PC-3 (cell line): ENCODE results near the gene NOSIP.

Experiments
- EZH2 ChIP-seq: fragments of 300-600 bp; sonication (generic); IDR thresholded peaks from one replicate; pipeline ENCODE4 v1.6.1; 2017; ENCODE audit warnings: antibody characterized with exemption, mild to moderate bottlenecking, low read length; ENCODE audit not compliant: unreplicated experiment
- EZH2phosphoT487 ChIP-seq: fragments of 300-600 bp; sonication (generic); IDR thresholded peaks from 2 replicates; pipeline ENCODE4 v1.6.1; 2018; ENCODE audit warnings: mild to moderate bottlenecking, antibody characterized with exemption, low read length, borderline replicate concordance
- TF ChIP-seq, protein P1 (sequence below): fragments of 300-600 bp; sonication (generic); conservative IDR thresholded peaks from 2 replicates; pipeline ENCODE4 v1.5.1; 2017; ENCODE audit warnings: antibody characterized with exemption, low read depth, mild to moderate bottlenecking, low read length

DNA sequence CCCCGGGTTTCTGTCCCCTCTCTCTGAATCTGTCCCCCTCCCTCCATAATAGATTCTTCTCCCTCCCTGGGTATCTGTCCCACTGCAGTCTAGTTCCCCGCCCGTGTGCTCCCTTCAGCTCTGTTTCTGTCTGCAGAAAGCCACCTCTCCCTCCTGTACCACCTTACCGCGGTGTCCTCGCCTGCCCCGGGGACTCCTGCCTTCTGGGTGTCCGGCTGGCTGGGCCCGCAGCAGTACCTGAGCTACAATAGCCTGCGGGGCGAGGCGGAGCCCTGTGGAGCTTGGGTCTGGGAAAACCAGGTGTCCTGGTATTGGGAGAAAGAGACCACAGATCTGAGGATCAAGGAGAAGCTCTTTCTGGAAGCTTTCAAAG lies 66.6 kb downstream of the NOSIP start:
- TF ChIP-seq, protein P1, sequence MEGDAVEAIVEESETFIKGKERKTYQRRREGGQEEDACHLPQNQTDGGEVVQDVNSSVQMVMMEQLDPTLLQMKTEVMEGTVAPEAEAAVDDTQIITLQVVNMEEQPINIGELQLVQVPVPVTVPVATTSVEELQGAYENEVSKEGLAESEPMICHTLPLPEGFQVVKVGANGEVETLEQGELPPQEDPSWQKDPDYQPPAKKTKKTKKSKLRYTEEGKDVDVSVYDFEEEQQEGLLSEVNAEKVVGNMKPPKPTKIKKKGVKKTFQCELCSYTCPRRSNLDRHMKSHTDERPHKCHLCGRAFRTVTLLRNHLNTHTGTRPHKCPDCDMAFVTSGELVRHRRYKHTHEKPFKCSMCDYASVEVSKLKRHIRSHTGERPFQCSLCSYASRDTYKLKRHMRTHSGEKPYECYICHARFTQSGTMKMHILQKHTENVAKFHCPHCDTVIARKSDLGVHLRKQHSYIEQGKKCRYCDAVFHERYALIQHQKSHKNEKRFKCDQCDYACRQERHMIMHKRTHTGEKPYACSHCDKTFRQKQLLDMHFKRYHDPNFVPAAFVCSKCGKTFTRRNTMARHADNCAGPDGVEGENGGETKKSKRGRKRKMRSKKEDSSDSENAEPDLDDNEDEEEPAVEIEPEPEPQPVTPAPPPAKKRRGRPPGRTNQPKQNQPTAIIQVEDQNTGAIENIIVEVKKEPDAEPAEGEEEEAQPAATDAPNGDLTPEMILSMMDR = no peak
- TF ChIP-seq EZH2 (no peak), EZH2phosphoT487 (no peak)
